ENCODE results near the gene MRFAP1L1.

MRFAP1L1 gene

DNA sequence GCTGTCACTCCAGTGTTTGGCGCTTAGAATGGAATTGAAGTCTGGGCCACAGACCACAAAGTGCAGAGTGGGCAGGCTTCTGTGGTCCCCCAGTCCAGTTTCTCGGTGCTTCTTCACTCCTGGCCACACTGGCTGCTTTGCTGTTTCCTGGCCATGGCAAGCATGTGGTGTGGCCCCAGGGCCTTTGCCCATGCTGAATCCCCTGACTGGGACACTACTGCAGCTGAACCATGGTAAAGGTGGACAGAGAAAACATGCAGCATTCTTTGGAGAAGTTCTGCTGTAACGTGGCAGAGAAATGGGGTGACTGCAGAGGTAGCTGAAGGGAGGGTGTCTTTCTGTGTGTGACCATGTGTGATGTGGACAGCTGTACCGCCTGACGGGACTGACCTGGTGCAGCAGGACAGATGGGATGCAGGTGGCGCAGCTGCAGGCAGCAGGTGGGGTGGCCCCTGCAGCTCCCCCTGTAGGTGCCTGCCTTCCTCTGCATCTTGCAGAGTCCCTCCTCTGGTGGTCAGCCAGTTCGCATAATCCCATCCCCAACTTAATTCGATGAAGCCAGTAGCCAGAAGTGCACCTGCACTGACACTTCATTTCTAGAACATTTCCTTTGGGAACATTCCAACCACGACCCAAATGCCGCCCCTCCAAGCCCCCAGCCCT is 29.2 kb downstream of the MRFAP1L1 start:
- Histone ChIP-seq H3K4me3 (ENCODE audit: low read length) (no peak overlapping the region), H3K79me2 (ENCODE audit: low read length) (peaks cover 9% of the 10 kb centered on the region), H3F3A (ENCODE audit: insufficient read depth, low read length) (no peaks in the 10 kb centered on the region), H3K27ac (ENCODE audit: low read length) (no peak overlapping the region), H2AFZ (ENCODE audit: low read length) (no peak overlapping the region), H3K9me3 (replicated peaks; ENCODE audit: insufficient read depth, low read length) (no peaks in the 10 kb centered on the region), H3K9ac (ENCODE audit: low read length) (no peak overlapping the region), H3K9me2 (replicated peaks; ENCODE audit: insufficient read depth, low read length) (no peaks in the 10 kb centered on the region), H3K27me3 (replicated peaks; ENCODE audit: insufficient read depth, low read length) (peaks cover 8% of the 10 kb centered on the region), H3K4me1 (ENCODE audit: low read length) (peaks cover 5% of the 10 kb centered on the region; the same call in 1 of the 2 replicates), H4K20me1 (ENCODE audit: insufficient read depth, low read length) (no peaks in the 10 kb centered on the region), H3K36me3 (replicated peaks; ENCODE audit: insufficient read depth, low read length) (no peaks in the 10 kb centered on the region), H3K4me2 (ENCODE audit: low read depth, low read length) (no peak overlapping the region)
- TF ChIP-seq EZH2 (optimal IDR thresholded peaks at IDR 0.05; ENCODE audit: low read depth, low read length) (no peak), EZH2phosphoT487 (IDR thresholded peaks at IDR 0.05; ENCODE audit: low read length) (no peak)
- TF ChIP-seq, protein P1, sequence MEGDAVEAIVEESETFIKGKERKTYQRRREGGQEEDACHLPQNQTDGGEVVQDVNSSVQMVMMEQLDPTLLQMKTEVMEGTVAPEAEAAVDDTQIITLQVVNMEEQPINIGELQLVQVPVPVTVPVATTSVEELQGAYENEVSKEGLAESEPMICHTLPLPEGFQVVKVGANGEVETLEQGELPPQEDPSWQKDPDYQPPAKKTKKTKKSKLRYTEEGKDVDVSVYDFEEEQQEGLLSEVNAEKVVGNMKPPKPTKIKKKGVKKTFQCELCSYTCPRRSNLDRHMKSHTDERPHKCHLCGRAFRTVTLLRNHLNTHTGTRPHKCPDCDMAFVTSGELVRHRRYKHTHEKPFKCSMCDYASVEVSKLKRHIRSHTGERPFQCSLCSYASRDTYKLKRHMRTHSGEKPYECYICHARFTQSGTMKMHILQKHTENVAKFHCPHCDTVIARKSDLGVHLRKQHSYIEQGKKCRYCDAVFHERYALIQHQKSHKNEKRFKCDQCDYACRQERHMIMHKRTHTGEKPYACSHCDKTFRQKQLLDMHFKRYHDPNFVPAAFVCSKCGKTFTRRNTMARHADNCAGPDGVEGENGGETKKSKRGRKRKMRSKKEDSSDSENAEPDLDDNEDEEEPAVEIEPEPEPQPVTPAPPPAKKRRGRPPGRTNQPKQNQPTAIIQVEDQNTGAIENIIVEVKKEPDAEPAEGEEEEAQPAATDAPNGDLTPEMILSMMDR (IDR thresholded peaks at IDR 0.05; ENCODE audit: low read length): no peak
- DNase-seq: no peak

DNA sequence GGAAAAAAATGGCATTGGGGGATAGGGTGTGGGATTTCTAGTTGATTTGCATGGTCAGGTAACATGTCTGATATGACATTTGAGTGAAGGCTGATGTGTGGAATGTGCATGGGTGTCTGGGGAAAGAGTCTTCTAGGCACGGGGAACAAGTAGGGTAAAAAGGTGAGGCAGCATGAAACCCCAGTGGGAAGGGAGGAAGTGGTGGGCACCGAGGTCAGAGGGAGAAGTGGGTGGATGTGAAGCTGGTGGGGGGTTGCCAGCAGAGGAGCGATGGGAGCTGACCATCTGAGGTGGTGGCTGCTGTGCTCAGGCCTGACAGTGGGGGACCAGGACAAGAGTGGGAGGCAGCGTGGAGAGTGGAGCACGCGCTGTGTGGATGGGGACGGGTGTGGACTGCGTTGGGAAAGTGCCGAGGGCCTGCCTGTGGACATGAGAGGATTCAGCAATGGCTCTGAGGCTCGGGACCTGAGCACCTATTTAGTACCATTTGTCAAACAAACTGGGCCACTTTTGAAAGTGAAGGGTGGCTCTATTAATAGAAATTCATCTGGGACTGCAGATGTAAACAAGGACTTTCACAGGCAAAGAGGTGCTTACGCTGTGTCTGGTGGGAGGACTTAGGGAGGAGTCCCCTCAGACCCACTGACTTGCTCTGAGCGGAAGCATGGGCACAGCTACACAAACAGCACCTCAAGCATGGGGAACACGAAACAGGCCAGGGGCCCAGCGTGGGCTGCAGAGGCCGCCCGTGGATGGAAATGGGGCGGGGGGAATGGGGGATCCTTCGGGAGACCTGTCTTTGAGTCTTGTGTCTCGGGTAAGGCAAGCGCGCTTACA is 32.7 kb downstream of the MRFAP1L1 start:
- Histone ChIP-seq H3K36me3 (replicated peaks; ENCODE audit: insufficient read depth, low read length) (no peaks in the 10 kb centered on the region), H3K9me2 (replicated peaks; ENCODE audit: insufficient read depth, low read length) (no peaks in the 10 kb centered on the region), H3K9ac (ENCODE audit: low read length) (no peak overlapping the region), H3F3A (ENCODE audit: insufficient read depth, low read length) (no peaks in the 10 kb centered on the region), H3K4me2 (ENCODE audit: low read depth, low read length) (no peak overlapping the region), H3K9me3 (replicated peaks; ENCODE audit: insufficient read depth, low read length) (no peaks in the 10 kb centered on the region), H3K27me3 (replicated peaks; ENCODE audit: insufficient read depth, low read length) (no peaks in the 10 kb centered on the region), H2AFZ (ENCODE audit: low read length) (no peak overlapping the region), H3K4me1 (ENCODE audit: low read length) (peaks cover 5% of the 10 kb centered on the region; the same call in 1 of the 2 replicates), H3K27ac (ENCODE audit: low read length) (no peak overlapping the region), H4K20me1 (ENCODE audit: insufficient read depth, low read length) (no peaks in the 10 kb centered on the region), H3K79me2 (ENCODE audit: low read length) (peaks cover 18% of the 10 kb centered on the region), H3K4me3 (ENCODE audit: low read length) (no peak overlapping the region)
- DNase-seq: no peak
- TF ChIP-seq, protein P1 (IDR thresholded peaks at IDR 0.05; ENCODE audit: low read length): no peak
- TF ChIP-seq EZH2 (optimal IDR thresholded peaks at IDR 0.05; ENCODE audit: low read depth, low read length) (no peak), EZH2phosphoT487 (IDR thresholded peaks at IDR 0.05; ENCODE audit: low read length) (no peak)

DNA sequence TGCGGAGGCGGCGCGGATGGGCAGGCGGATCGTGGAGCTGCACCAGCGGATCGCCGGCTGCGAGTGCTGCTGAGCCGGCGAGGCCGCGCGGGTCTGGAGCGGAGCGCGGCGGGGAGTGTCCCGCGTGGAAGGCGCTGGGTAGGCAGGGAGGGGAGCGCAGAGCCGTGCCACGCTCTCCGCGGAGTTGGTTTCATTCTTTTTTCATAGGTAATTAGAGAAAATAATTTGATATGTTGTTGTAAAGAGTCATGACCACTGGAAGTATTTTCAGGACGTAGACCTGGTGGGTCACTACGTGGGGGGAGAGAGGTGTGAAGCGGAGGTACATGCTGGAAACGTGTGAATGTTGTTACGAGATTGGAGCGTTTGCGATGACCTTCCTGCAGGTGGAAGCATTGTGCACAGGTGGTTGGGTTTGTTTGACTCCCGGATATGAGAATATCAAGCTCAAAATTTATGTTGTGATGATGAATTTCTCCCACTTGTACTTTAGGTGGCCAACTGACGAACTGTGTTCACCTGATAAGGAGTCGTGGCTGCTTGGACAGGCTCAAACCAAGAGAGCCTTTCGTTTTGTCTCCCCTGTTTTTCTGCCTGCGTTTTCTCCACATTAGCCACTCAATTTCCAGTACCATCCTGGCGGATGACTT is 35.0 kb downstream of the MRFAP1L1 start:
- Histone ChIP-seq H2AFZ (ENCODE audit: low read length) (peak overlapping the region; percentile 46), H3K9me3 (replicated peaks; ENCODE audit: insufficient read depth, low read length) (no peaks in the 10 kb centered on the region), H4K20me1 (ENCODE audit: insufficient read depth, low read length) (no peaks in the 10 kb centered on the region), H3K4me2 (ENCODE audit: low read depth, low read length) (peak overlapping the region; percentile 83), H3K4me3 (ENCODE audit: low read length) (peak overlapping the region; percentile 68), H3K4me1 (ENCODE audit: low read length) (peaks cover 5% of the 10 kb centered on the region; the same call in 1 of the 2 replicates), H3K27ac (ENCODE audit: low read length) (no peak overlapping the region), H3K27me3 (replicated peaks; ENCODE audit: insufficient read depth, low read length) (no peaks in the 10 kb centered on the region; the same call in 1 of the 2 replicates), H3K36me3 (replicated peaks; ENCODE audit: insufficient read depth, low read length) (no peaks in the 10 kb centered on the region), H3K9ac (ENCODE audit: low read length) (peak overlapping the region; percentile 58; the same call in 1 of the 2 replicates), H3F3A (ENCODE audit: insufficient read depth, low read length) (no peaks in the 10 kb centered on the region), H3K79me2 (ENCODE audit: low read length) (peaks cover 18% of the 10 kb centered on the region), H3K9me2 (replicated peaks; ENCODE audit: insufficient read depth, low read length) (no peaks in the 10 kb centered on the region)
- DNase-seq: peak; percentile 68
- TF ChIP-seq EZH2phosphoT487 (IDR thresholded peaks at IDR 0.05; ENCODE audit: low read length): no peak
- TF ChIP-seq, protein P1 (IDR thresholded peaks at IDR 0.05; ENCODE audit: low read length): peak; percentile 52
